Measurements from ENCODE around the gene ACAA1.

Gene ACAA1

DNA sequence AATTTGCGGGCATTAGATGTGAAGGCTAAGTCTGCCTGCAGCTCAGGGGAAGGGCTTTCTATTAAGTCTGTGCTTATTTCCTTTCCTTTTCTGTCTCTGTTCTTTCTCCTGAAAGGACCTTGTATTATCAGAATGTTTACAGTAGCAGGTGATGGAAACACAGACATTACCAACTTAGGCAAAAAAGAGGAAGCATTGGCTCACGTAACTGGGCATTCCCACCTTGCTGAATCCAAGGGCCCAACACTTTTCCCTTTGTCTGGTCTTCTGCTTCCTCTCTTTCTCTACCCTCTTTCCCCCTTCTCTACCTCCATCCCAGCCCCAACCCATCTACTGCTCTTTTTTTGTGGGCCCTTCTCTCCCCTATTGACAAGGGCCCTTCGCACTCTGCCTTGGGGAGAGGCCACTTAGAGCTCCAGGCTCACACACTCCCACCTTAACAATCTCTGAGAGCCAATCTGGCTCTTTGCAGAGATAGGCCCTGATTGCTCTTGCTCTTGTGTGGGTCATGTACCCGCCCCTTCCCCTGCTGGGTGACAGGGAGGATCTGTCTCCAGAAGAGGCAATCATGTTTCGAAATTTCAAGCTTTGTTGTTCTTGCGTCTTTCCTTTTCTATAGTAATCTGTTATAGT is 35.0 kb downstream of the ACAA1 start:
- DNase-seq (ENCODE audit: low spot score) = no peak
- TF ChIP-seq, protein P1, sequence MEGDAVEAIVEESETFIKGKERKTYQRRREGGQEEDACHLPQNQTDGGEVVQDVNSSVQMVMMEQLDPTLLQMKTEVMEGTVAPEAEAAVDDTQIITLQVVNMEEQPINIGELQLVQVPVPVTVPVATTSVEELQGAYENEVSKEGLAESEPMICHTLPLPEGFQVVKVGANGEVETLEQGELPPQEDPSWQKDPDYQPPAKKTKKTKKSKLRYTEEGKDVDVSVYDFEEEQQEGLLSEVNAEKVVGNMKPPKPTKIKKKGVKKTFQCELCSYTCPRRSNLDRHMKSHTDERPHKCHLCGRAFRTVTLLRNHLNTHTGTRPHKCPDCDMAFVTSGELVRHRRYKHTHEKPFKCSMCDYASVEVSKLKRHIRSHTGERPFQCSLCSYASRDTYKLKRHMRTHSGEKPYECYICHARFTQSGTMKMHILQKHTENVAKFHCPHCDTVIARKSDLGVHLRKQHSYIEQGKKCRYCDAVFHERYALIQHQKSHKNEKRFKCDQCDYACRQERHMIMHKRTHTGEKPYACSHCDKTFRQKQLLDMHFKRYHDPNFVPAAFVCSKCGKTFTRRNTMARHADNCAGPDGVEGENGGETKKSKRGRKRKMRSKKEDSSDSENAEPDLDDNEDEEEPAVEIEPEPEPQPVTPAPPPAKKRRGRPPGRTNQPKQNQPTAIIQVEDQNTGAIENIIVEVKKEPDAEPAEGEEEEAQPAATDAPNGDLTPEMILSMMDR (IDR thresholded peaks at IDR 0.05; ENCODE audit: extremely low read depth, insufficient read depth, missing control alignments) = no peak
- in situ Hi-C loops (cut with MboI; ENCODE audit: low pct_unique_long_range_greater_than_20kb, low sequenced_read_pairs, unreplicated experiment) = no loop called here

DNA sequence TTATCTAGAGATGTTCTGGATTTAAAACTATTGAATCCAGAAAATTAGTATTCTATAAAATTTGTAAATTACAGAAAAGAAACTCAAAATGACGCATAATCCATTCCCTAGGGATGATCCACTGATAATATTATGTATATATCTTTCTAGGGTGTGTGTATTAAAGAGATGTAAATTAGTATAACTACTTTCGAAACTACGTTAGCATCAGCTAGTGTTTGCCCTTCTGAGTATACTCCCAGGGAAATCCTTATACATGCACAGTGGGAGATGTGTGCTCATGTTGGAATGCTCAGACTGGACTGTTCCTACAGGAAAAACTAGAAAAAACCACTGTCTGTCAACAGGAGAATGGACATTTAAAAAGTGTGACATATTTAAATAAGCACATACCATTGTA is 36.4 kb downstream of the ACAA1 start:
- in situ Hi-C loops (cut with MboI; ENCODE audit: low pct_unique_long_range_greater_than_20kb, low sequenced_read_pairs, unreplicated experiment) = no loop called here
- TF ChIP-seq, protein P1 (IDR thresholded peaks at IDR 0.05; ENCODE audit: extremely low read depth, insufficient read depth, missing control alignments) = no peak
- no peak for DNase-seq (ENCODE audit: low spot score)

DNA sequence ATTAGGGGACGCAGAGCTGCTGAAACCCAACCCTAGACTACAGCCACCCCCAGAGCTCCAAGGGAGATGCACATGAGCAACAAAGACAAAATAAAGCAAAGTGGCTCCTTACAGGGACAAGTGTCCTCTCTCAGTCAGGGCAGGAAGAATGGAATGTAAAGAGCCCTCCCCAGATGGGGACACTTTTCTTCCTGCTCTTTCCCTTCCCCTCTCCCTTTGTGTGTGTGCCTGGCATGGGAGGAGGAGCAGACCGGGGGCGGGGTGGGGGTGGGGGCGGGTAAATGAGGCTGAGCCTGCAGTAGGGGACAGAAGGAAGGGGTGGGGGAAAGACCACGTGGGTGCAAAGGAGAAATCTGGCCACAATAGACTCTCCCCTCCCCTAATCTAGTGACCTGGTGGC is 37.4 kb downstream of the ACAA1 start:
- no peak for DNase-seq (ENCODE audit: low spot score)
- TF ChIP-seq, protein P1 (IDR thresholded peaks at IDR 0.05; ENCODE audit: extremely low read depth, insufficient read depth, missing control alignments) = no peak
- in situ Hi-C loops (cut with MboI; ENCODE audit: low pct_unique_long_range_greater_than_20kb, low sequenced_read_pairs, unreplicated experiment) = no loop called here

- TF ChIP-seq, protein P1 (IDR thresholded peaks at IDR 0.05; ENCODE audit: extremely low read depth, insufficient read depth, missing control alignments) = no peak
- in situ Hi-C loops (cut with MboI; ENCODE audit: low pct_unique_long_range_greater_than_20kb, low sequenced_read_pairs, unreplicated experiment) = no loop called here
- DNase-seq (ENCODE audit: low spot score) = no peak
These were observed 38.6 kb downstream of the ACAA1 start for GRCh38 chr3:38098376-38098723.

DNA sequence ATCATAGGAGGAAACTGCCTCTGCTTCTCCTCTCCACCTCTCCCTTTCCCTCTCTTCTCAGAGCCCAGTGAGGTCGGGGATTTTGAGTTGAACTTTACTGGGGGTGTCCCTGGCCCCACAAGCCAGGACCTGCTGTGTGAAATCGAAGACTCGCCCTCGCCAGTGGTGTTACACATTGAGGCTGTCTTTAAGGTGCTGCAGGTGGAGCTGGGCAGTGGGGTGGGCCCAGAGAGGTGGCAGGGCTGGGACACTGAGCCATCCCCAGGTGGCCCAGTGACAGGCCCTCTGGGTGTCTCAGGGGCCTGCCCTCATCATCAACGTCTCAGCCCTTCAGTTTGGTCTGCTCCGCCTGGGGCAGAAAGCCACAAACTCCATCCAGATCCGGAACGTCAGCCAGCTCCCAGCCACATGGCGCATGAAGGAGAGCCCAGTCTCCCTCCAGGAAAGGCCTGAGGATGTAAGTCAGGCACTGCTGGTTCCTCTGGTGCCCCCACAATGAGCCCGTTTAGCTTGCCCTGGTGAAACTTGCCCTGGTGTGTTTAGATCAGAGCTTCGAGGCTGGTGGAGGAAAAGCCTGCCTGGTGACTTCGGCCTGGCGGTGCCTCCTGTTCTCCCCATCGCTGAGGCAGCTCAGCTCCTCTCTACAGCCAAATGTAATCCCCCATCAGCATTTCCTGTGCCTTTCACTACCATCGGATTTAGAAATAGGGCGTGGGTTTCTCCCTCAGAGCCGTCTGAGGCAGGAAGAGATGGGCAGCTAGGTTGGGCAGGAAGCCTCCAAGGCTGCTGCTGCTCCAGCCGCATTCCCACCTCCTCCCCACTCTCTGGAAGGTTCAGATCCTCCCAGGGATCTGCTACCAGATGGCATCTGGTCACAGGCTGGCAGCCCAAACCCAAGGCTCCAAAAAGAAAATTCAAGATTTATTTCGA is 39.2 kb downstream of the ACAA1 start:
- in situ Hi-C loops (cut with MboI; ENCODE audit: low pct_unique_long_range_greater_than_20kb, low sequenced_read_pairs, unreplicated experiment) = no loop called here
- DNase-seq (ENCODE audit: low spot score) = no peak
- TF ChIP-seq, protein P1 (IDR thresholded peaks at IDR 0.05; ENCODE audit: extremely low read depth, insufficient read depth, missing control alignments) = no peak

DNA sequence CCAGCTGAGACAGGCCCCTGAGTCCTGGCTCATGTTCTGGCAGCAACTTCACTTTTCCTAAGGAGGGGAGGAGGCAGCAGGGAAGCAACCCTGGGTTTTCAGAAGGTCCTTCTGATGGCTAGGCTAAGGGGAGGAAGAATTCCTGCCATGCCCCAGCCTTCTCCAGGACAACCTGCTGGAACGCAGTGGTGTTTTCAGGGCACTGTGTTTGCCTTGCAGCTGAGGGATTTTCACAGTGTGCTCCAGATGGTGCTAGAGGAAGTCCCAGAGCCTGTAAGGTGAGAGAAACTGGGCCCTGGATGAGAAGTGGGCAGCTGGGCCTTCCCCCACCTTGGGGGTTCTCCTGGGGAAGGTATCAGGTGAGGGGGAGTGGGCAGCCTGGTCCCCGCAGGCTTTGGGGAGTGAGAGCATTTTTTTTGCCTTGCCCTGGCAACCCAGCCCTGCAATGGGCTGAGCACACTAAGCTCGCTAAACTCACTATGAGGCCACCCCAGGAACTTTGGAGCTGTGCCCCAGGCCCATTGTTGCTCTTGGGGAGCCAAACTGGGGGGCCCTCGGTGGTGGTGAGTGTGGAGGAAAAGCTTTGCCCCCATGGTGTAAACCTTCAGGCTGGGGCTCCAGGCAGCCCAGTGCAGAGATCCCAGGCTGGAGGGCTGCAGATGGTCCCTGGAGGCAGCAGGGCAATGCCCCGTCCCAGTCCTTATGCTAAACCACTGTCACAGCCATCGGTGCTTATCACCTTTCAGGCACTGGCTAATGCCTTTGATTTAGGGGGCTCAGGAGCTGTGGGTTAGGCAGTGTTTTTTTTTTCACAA is 41.1 kb downstream of the ACAA1 start:
- in situ Hi-C loops (cut with MboI; ENCODE audit: low pct_unique_long_range_greater_than_20kb, low sequenced_read_pairs, unreplicated experiment) = no loop called here
- TF ChIP-seq, protein P1 (IDR thresholded peaks at IDR 0.05; ENCODE audit: extremely low read depth, insufficient read depth, missing control alignments) = no peak
- DNase-seq (ENCODE audit: low spot score) = no peak

All from GM13977 (cell line).